PC-3 (cell line): ENCODE data around the gene TMEM270. TPM values are rescaled to one million over a fixed set of nuclear protein-coding genes. Genes with fewer than 3 reads are reported as not detected.

Experiments used
- ATAC-seq: fragments of 200-7000 bp; cut with Tn5 transposase; 2 replicates; pipeline ENCODE4 v1.9.1; 2020; ENCODE audit warnings: mild to moderate bottlenecking, moderate library complexity
- BruUV-seq: library from RNA; stranded (reverse); fragments of 400-500 nt; replicated peaks from 2 replicates; lab custom pipeline; 2021; lab: Mats Ljungman, UMichigan
- CTCF ChIA-PET: fragments of 300-600 bp; sonication (Branson Sonifier 250); formaldehyde crosslinking; loops from one replicate; lab custom pipeline; 2022; ENCODE audit warnings: antibody characterized with exemption; lab: Charles Lee
- POLR2A ChIA-PET: fragments of 300-600 bp; sonication (Branson Sonifier 250); formaldehyde crosslinking; loops from one replicate; lab custom pipeline; 2022; ENCODE audit warnings: antibody characterized with exemption; ENCODE audit not compliant: unreplicated experiment; lab: Charles Lee
- DNase-seq: peaks from one replicate; pipeline ENCODE4 v3.0.0-alpha.2; 2015
- H2AFZ ChIP-seq: fragments of 300-600 bp; sonication (generic); 2 replicates; pipeline ENCODE4 v1.6.0; 2016; ENCODE audit warnings: antibody characterized with exemption, low read length
- H3F3A ChIP-seq: fragments of 300-600 bp; sonication (generic); one replicate; pipeline ENCODE4 v1.6.0; 2017; ENCODE audit warnings: antibody characterized with exemption, low read length, control low read depth, mild to moderate bottlenecking; ENCODE audit not compliant: unreplicated experiment
- H3K27ac ChIP-seq: fragments of 300-600 bp; sonication (generic); 2 replicates; pipeline ENCODE4 v1.5.1; 2016; ENCODE audit warnings: mild to moderate bottlenecking, low read length
- H3K27me3 ChIP-seq: fragments of 300-600 bp; sonication (generic); 2 replicates; pipeline ENCODE4 v1.6.1; 2016; ENCODE audit warnings: low read length, mixed read lengths
- H3K36me3 ChIP-seq: fragments of 300-600 bp; sonication (generic); 2 replicates; pipeline ENCODE4 v1.6.1; 2016; ENCODE audit warnings: low read depth, mixed run types, low read length, mixed read lengths
- H3K4me1 ChIP-seq: fragments of 300-600 bp; sonication (generic); 2 replicates; pipeline ENCODE4 v1.5.1; 2016; ENCODE audit warnings: low read length; ENCODE audit not compliant: insufficient read depth
- H3K4me2 ChIP-seq: fragments of 300-600 bp; sonication (generic); 2 replicates; pipeline ENCODE4 v1.6.0; 2016; ENCODE audit warnings: low read length
- H3K4me3 ChIP-seq: fragments of 300-600 bp; sonication (generic); 2 replicates; pipeline ENCODE4 v1.5.1; 2016; ENCODE audit warnings: mild to moderate bottlenecking, low read length, mixed read lengths
- H3K79me2 ChIP-seq: fragments of 300-600 bp; sonication (generic); 2 replicates; pipeline ENCODE4 v1.6.1; 2017; ENCODE audit warnings: low read length, mixed read lengths
- H3K9ac ChIP-seq: fragments of 300-600 bp; sonication (generic); 2 replicates; pipeline ENCODE4 v1.6.0; 2016; ENCODE audit warnings: mild to moderate bottlenecking, low read length
- H3K9me2 ChIP-seq: fragments of 300-600 bp; sonication (generic); replicated peaks from 2 replicates; pipeline ENCODE4 v1.6.1; 2016; ENCODE audit warnings: mixed run types, low read length, mixed read lengths
- H3K9me3 ChIP-seq: fragments of 300-600 bp; sonication (generic); 2 replicates; pipeline ENCODE4 v1.6.1; 2016; ENCODE audit warnings: low read length, mixed read lengths
- H4K20me1 ChIP-seq: fragments of 300-600 bp; sonication (generic); 2 replicates; pipeline ENCODE4 v1.6.1; 2016; ENCODE audit warnings: low read length, mixed read lengths
- EZH2 ChIP-seq: fragments of 300-600 bp; sonication (generic); IDR thresholded peaks from one replicate; pipeline ENCODE4 v1.6.1; 2017; ENCODE audit warnings: antibody characterized with exemption, mild to moderate bottlenecking, low read length; ENCODE audit not compliant: unreplicated experiment
- EZH2phosphoT487 ChIP-seq: fragments of 300-600 bp; sonication (generic); IDR thresholded peaks from 2 replicates; pipeline ENCODE4 v1.6.1; 2018; ENCODE audit warnings: mild to moderate bottlenecking, antibody characterized with exemption, low read length, borderline replicate concordance
- intact Hi-C: fragments of 100-400 bp; cut with micrococcal nuclease; formaldehyde crosslinking; loops from 2 replicates; pipeline ENCODE4 v1.9.0; 2023
- total RNA-seq: library from RNA; depleted of rRNA; stranded (reverse); fragments of >200 nt; gene quantifications from 2 replicates; pipeline ENCODE4 v1.2.3, GENCODE V29; 2014
- TF ChIP-seq, protein P1 (sequence below): fragments of 300-600 bp; sonication (generic); conservative IDR thresholded peaks from 2 replicates; pipeline ENCODE4 v1.5.1; 2017; ENCODE audit warnings: antibody characterized with exemption, low read depth, mild to moderate bottlenecking, low read length

The TMEM270 gene
- total RNA-seq, 1 experiment from 2014 or later = not detected

DNA sequence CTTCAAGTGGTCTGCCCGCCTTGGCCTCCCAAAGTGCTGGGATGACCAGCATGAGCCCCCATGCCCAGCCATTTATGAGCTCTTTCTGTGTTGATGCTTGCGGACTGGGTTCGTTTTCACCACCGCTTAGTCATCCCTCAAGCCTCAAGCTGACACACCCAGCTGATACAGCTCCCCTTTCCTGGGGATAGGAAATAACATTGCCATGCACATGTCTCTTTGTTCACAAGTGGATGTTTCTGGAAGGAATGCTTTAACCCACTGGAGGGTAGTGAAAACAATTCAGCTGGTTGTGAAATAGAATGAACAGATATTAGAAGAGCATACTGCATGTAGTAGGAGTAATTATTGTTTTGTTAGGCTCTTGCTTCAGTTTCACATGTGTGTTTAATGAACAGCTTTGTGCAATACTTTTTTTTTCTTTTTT lies 10.2 kb upstream of the TMEM270 start:
- TF ChIP-seq, protein P1, sequence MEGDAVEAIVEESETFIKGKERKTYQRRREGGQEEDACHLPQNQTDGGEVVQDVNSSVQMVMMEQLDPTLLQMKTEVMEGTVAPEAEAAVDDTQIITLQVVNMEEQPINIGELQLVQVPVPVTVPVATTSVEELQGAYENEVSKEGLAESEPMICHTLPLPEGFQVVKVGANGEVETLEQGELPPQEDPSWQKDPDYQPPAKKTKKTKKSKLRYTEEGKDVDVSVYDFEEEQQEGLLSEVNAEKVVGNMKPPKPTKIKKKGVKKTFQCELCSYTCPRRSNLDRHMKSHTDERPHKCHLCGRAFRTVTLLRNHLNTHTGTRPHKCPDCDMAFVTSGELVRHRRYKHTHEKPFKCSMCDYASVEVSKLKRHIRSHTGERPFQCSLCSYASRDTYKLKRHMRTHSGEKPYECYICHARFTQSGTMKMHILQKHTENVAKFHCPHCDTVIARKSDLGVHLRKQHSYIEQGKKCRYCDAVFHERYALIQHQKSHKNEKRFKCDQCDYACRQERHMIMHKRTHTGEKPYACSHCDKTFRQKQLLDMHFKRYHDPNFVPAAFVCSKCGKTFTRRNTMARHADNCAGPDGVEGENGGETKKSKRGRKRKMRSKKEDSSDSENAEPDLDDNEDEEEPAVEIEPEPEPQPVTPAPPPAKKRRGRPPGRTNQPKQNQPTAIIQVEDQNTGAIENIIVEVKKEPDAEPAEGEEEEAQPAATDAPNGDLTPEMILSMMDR = no peak
- TF ChIP-seq EZH2phosphoT487 = no peak
- no peak for TF ChIP-seq EZH2
- Histone ChIP-seq H4K20me1 (no peaks in the 10 kb centered on the region), H2AFZ (no peak overlapping the region), H3K4me1 (peaks cover 51% of the 10 kb centered on the region), H3K36me3 (no peaks in the 10 kb centered on the region), H3F3A (peaks cover 6% of the 10 kb centered on the region), H3K9ac (peak overlapping the region; percentile 80), H3K27ac (peak overlapping the region; percentile 97), H3K27me3 (no peaks in the 10 kb centered on the region), H3K79me2 (no peaks in the 10 kb centered on the region), H3K4me3 (peak overlapping the region; percentile 27; the same call in 1 of the 2 replicates), H3K4me2 (peak overlapping the region; percentile 61), H3K9me3 (no peaks in the 10 kb centered on the region), H3K9me2 (no peaks in the 10 kb centered on the region)
- CTCF ChIA-PET = interaction anchor here (0.7 to 1.2 kb wide), 4 partner anchors 8 to 81 kb away, joined by 3 to 18 read pairs (median 6); partner anchors contain the start of genes CLDN3 and METTL27
- BruUV-seq = no TSS peak
- ATAC-seq (peak; percentile 59), DNase-seq (peak; percentile 93)
- POLR2A ChIA-PET = interaction anchor here (0.5 to 1.3 kb wide), 10 partner anchors 8 to 144 kb away, joined by 3 to 18 read pairs (median 7); partner anchors contain the start of genes ABHD11 and METTL27
- intact Hi-C loops = loop anchor here (1.0 to 10.0 kb wide), 5 partner anchors 22 to 226 kb away; partner anchors contain the start of genes ABHD11, CLDN3 and MLXIPL

DNA sequence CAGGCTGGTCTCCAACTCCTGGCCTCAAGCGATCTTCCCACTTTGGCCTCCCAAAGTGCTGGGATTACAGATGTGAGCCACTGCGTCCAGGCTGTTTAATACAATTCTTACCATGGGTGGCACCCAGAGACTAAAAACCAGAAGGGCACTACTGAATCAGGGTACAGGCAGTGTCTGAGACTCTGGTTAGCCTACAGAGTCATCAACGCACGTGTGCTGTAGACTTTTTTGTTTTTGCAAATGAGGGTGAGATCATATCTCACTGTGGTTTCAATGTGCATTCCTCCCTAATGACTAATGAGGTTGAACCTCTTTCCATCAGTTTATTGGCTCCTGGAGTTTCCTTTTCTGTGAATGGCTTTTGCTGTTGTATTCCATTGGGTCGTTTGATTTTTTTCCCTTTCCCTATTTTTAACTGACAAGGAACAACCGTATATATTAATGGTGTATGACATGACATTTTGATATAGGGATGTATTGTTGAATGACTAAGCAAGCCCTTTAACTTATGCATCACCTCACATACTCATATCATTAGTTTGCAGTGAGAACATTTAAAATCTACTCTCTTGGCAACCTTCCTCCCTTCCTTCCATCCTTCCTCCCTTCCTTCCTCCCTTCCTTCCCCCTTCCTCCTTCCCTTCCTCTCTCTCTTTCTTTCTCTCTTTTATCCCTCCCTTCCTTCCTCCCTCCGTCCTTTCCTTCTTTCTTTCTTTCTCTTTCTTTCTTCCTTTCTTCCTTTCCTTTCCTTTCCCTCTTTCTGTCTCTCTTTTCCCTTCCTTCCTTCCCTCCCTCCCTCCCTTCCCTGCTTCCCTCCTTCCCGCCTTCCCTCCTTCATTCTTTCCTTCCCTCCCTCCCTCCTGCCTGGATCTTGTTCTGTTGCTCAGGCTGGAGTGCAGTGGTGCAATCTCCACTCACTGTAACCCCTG lies 9.3 kb upstream of the TMEM270 start:
- Histone ChIP-seq H3F3A (peaks cover 6% of the 10 kb centered on the region), H3K36me3 (no peaks in the 10 kb centered on the region), H3K79me2 (no peaks in the 10 kb centered on the region), H3K27me3 (no peaks in the 10 kb centered on the region), H3K4me3 (peak overlapping the region; percentile 27; the same call in 1 of the 2 replicates), H3K9ac (peak overlapping the region; percentile 80), H3K27ac (peak overlapping the region; percentile 97), H3K9me2 (no peaks in the 10 kb centered on the region), H3K4me2 (peak overlapping the region; percentile 61), H3K4me1 (peaks cover 51% of the 10 kb centered on the region), H4K20me1 (no peaks in the 10 kb centered on the region), H3K9me3 (no peaks in the 10 kb centered on the region), H2AFZ (no peak overlapping the region)
- no TSS peak for BruUV-seq
- intact Hi-C loops = loop anchor here (1.0 to 10.0 kb wide), 5 partner anchors 23 to 227 kb away; partner anchors contain the start of genes ABHD11, CLDN3 and MLXIPL
- ATAC-seq = peak; percentile 72
- CTCF ChIA-PET = interaction anchor here (0.7 to 1.2 kb wide), 3 partner anchors 25 to 82 kb away, joined by 5 to 18 read pairs (median 6); partner anchors contain the start of gene CLDN3
- peak; percentile 98 for DNase-seq
- TF ChIP-seq EZH2phosphoT487 (no peak), EZH2 (no peak)
- TF ChIP-seq, protein P1 = no peak
- POLR2A ChIA-PET = interaction anchor here (1.1 to 1.3 kb wide), 6 partner anchors 9 to 144 kb away, joined by 5 to 18 read pairs (median 15); partner anchors contain the start of genes ABHD11 and METTL27
